ENCODE data around the gene VAPB. TPM values are rescaled to one million over a fixed set of nuclear protein-coding genes. Genes with fewer than 3 reads are reported as not detected.
"Not testable (repeated sequence)": the region's sequence is repeated elsewhere in the genome, so short reads cannot be mapped to it uniquely, and the experiment has no call there.

The VAPB gene
- total RNA-seq, 4 donors from 2014 or later, result 9.4 to 13.0 (median 11.0) TPM

- TF ChIP-seq CTCF (IDR thresholded peaks at IDR 0.05) (no peak), POLR2A (IDR thresholded peaks at IDR 0.05) (no peak)
Measured at GRCh38 chr20:58408603-58409246, 19.7 kb downstream of the VAPB start.

GRCh38 chr20:58414216-58414615 lies 25.2 kb downstream of the VAPB start:
- intact Hi-C loops (cut with DNase I; ENCODE audit: low total_unique reads), result not testable (repeated sequence)
- no CpG with 5 or more reads among the region's 35 CpGs for WGBS, 2 donors

More at GRCh38 chr20:58408603-58409246, 19.7 kb downstream of the VAPB start:
- DNase-seq (ENCODE audit: low spot score in 2 of 2), result no peak
- WGBS, 2 donors, result 44 to 63% methylated on average over 3 of the region's 3 CpGs
- H3K4me3 ChIP-seq (ENCODE audit: low read depth, poor library complexity, severe bottlenecking), result no peak overlapping the region
- intact Hi-C loops (cut with DNase I; ENCODE audit: low total_unique reads), result no loop called here

GRCh38 chr20:58414786-58415185 lies 25.8 kb downstream of the VAPB start:
- H3K4me3 ChIP-seq (ENCODE audit: low read depth, poor library complexity, severe bottlenecking); intact Hi-C loops (cut with DNase I; ENCODE audit: low total_unique reads); DNase-seq (ENCODE audit: low spot score in 2 of 2): not testable (repeated sequence)
- 93 to 95% methylated on average over 17 to 21 of the region's 26 CpGs for WGBS, 2 donors

More at GRCh38 chr20:58414216-58414615, 25.2 kb downstream of the VAPB start:
- not testable (repeated sequence) for H3K4me3 ChIP-seq (ENCODE audit: low read depth, poor library complexity, severe bottlenecking); DNase-seq (ENCODE audit: low spot score in 2 of 2)

GRCh38 chr20:58416057-58416456 lies 27.0 kb downstream of the VAPB start:
- no peak for TF ChIP-seq CTCF (IDR thresholded peaks at IDR 0.05)
- no peak for TF ChIP-seq POLR2A (IDR thresholded peaks at IDR 0.05)
- no peak for DNase-seq (ENCODE audit: low spot score in 2 of 2)
- intact Hi-C loops (cut with DNase I; ENCODE audit: low total_unique reads), result no loop called here
- 83 to 100% methylated on average over 1 of the region's 1 CpG for WGBS, 2 donors
- no peak overlapping the region for H3K4me3 ChIP-seq (ENCODE audit: low read depth, poor library complexity, severe bottlenecking)

GRCh38 chr20:58416835-58417234 lies 27.8 kb downstream of the VAPB start:
- DNase-seq (ENCODE audit: low spot score in 2 of 2), result no peak
- intact Hi-C loops (cut with DNase I; ENCODE audit: low total_unique reads), result no loop called here
- no peak overlapping the region for H3K4me3 ChIP-seq (ENCODE audit: low read depth, poor library complexity, severe bottlenecking)
- WGBS, 2 donors, result 94% methylated on average over 2 of the region's 2 CpGs
- no peak for TF ChIP-seq POLR2A (IDR thresholded peaks at IDR 0.05)
- no peak for TF ChIP-seq CTCF (IDR thresholded peaks at IDR 0.05)

GRCh38 chr20:58417438-58417837 lies 28.4 kb downstream of the VAPB start:
- WGBS, 2 donors, result 90 to 95% methylated on average over 3 of the region's 3 CpGs
- intact Hi-C loops (cut with DNase I; ENCODE audit: low total_unique reads), result no loop called here
- TF ChIP-seq CTCF (IDR thresholded peaks at IDR 0.05) (no peak), POLR2A (IDR thresholded peaks at IDR 0.05) (no peak)
- DNase-seq (ENCODE audit: low spot score in 2 of 2), result no peak
- no peak overlapping the region for H3K4me3 ChIP-seq (ENCODE audit: low read depth, poor library complexity, severe bottlenecking)

All from lower leg skin (tissue), 4 donors.